ENCODE measurements around the gene GDPD1.

- TF ChIP-seq CTCF (IDR thresholded peaks at IDR 0.05; ENCODE audit: low read length), result no peak
- TF ChIP-seq EZH2 (optimal IDR thresholded peaks at IDR 0.05; ENCODE audit: low read depth, low read length), result no peak
- no peak for TF ChIP-seq EZH2phosphoT487 (IDR thresholded peaks at IDR 0.05; ENCODE audit: low read length)
These were observed 23.8 kb downstream of the GDPD1 start for GRCh38 chr17:59244081-59244480.

Data from MM.1S (cell line).